NOMO-1 (cell line): ENCODE measurements around the gene MRPS10.

Source experiments
- DNase-seq, 2 experiments: peaks; one replicate each; lab custom pipeline; 2025; ENCODE audit not compliant: unreplicated experiment in 2 of 2; lab: John Stamatoyannopoulos, UW

Gene MRPS10

GRCh38 chr6:42217519-42218367 is at the start of gene MRPS10:
TSS of gene MRPS10 (minus strand) at chr6:42217861. CDS start at chr6:42217849, 12 bp downstream.
- peak; percentile 93 to 95 for DNase-seq

DNA sequence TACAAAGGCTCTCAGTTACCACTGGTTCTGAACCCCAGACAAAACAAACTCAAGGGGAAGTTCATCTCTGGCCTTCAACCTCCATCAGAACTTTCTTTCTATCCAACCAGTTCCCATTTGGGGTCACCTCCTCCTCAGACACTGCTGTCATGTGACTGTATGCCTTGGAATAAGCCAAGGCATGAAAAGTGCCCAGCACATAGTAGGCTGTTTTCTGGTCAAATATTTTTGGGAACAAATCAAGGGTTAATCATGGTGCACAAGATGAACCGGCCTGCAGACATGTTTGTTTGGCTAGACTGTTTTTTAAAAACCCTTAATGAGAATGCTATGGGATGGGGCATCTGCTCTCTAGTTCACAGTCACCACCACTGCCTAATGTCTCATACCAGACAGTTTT is 48.9 kb upstream of the MRPS10 start:
- no peak for DNase-seq

DNA sequence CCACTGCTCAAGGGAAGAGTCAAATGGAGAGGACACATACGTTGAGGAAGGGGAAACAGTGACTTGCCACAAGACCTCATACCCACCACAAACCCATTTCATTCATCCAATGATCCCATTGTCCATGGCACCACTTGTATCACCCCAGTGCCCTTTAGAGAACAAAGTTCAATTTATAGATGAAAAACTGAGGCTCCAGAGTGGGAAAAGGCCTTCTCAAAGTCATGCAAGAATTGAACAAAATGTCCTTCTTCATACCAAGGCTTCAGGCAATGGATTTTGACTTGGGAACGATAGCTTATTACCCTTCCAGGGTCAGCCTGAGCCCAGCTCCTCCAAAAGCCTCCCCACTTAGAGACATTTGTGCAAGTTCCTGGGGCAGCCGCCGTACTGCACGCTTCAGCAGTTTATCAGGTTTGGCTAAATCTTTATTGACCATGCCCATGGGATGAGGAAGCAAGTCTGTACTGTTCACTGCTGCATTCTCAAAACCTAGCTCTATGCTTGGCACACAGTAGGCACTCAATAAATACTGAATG is 47.3 kb upstream of the MRPS10 start:
- no peak for DNase-seq

GRCh38 chr6:42264162-42264851 is 46.6 kb upstream of the MRPS10 start:
- no peak for DNase-seq

GRCh38 chr6:42263165-42263728 is 45.6 kb upstream of the MRPS10 start:
- no peak for DNase-seq

DNA sequence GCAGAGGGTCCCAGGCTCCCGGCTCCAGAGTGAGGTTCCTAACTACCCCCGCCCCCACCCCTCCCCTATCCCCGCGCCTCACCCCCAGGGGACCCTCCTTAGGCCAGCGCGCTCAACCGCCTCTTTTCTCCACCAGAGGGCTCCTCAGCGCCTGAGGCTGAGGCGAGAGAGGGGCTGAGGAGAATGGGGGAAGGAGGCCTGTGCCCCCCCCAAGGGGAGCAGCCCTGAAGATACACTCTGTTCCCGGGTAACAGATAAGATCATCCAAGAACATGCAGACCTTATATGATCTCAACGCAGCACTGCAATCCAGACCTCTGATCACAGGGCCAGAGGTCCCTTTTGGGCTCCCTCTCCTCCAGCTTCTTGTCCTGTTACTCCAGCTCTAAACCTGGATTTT is 43.3 kb upstream of the MRPS10 start:
- no peak for DNase-seq

DNA sequence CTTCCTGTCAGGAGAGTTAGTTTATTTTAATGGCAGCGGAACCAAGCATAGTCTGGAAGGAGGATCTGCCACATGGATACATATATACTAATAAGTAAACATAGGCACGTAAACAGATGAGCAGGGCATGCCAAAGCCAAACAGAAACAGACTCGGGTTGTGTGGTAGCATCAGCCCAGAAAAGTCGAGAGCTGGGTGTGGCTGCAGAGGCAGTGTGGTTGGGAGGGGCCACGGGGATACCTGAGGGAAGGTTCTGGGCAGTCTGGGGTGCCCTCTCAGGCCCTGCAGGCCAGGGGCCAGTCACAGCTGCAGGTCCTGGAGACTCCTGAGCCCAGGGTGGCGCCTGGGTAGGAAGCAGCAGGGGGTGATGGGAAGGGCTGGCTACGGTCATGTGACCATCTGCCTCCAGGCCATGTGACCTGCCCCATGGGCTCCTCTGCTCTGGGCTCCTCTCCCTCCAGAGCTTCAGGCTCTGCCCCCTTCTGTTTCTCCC is 42.8 kb upstream of the MRPS10 start:
- DNase-seq = no peak

GRCh38 chr6:42259841-42260395 is 42.3 kb upstream of the MRPS10 start:
- no peak for DNase-seq

- no peak for DNase-seq
Measured at GRCh38 chr6:42259286-42259685, 41.6 kb upstream of the MRPS10 start.

- DNase-seq = no peak
Measured at GRCh38 chr6:42257614-42258013, 40.0 kb upstream of the MRPS10 start.

GRCh38 chr6:42257063-42257462 is 39.4 kb upstream of the MRPS10 start:
- DNase-seq = no peak

DNA sequence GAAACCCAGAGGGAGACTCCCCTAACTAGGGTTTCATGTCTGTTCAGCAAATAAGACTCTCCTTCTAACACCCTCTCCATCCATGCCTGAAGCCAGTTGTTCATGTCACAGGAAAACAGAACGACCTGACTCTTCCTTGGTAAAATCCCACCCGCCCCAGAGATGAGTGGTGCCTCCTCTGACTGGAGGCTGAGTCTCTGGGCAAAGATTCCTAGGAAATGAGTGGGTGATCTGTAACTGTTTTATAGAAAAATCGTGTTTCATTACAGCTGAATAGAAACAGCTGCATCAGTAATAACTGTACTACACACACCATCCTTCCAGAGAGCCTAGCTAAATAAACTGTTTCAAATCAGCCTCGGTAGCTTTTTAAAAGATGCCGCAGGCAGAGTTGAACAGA is 37.4 kb upstream of the MRPS10 start:
- no peak for DNase-seq

- no peak for DNase-seq
Measured at GRCh38 chr6:42254505-42254904, 36.8 kb upstream of the MRPS10 start.

- DNase-seq = no peak
Measured at GRCh38 chr6:42251911-42252637, 34.4 kb upstream of the MRPS10 start.

GRCh38 chr6:42251500-42251899 is 33.8 kb upstream of the MRPS10 start:
- no peak for DNase-seq

DNA sequence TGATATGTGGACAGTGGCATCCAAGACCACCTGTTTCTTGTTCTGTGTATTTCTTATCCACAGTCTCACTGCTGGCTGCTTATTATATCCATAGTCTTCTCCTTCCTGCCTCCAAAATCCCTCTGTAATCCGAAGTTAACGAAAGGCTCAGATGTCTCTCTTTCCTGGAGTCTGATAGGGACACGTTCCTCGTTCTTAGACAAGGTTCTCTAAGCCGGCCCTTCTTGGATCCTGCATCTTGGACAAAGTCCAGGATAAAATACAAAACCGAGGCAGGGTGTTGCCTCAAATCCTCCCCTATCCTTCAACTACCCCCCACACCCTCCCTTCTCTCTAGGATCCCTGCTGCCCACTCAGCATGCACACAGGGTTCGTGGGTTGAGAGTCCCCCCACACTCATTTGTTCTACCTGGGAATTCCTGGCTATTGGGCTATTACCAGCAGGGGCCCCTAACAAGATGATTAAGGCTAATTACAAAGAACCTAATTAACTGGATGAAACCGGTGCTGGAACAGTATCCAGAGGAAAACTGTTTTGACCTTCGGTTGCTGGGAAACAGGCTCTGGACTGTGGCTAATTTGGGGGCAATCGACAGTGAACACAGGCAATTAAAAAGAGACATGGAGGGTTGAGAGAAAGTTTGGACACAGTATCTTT is 32.7 kb upstream of the MRPS10 start:
- no peak for DNase-seq

DNA sequence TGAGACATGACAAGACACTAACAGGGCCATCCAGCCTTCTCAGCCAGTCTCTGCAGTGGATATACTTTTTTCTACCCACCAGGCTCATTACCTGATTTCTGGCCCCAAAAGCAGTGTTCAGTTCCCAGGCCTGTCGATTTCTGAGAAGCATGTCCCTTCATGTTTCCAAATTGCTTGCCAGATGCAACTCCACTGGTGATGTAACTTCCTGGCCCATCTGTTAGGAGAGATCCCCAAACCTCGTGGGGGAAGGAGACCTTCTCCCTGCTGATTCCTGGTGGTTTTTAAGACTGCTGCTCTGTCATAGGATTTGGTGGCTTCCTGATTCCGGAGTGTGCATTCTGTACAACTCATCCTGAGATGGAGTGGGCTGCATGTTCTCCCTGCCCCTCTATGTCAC is 31.6 kb upstream of the MRPS10 start:
- no peak for DNase-seq

- DNase-seq = no peak
Measured at GRCh38 chr6:42243046-42243445, 25.4 kb upstream of the MRPS10 start.

DNA sequence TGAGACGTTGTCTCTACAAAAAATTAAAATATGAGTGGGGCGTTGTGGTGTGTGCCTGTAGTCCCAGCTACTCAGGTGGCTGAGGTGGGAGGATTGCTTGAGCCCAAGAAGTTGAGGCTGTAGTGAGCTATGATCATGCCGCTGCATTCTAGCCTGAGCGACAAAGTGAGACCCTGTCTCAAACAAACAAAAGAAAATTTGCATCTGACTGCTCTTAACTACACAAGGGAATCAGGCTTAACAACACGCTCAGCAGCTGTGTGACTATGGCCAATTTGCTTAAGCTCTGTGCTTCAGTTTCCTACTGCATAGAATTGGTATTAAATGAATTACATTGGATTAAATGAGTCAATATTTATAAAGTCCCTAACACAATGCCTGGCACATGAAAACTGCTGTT is 24.3 kb upstream of the MRPS10 start:
- DNase-seq = no peak
